H1 (cell line): ENCODE results near the gene CIRBP. TPM values are rescaled to one million over a fixed set of nuclear protein-coding genes. Genes with fewer than 3 reads are reported as not detected.

Experiments used
- ASH2L ChIP-seq: fragments of 200-600, 300-600 bp; sonication (generic); IDR thresholded peaks from one replicate; pipeline ENCODE4 v1.7.1; 2017; ENCODE audit warnings: low read length
- RBBP5 ChIP-seq: IDR thresholded peaks from 2 replicates; pipeline ENCODE4 v1.7.1; 2012; ENCODE audit warnings: low read depth, mild to moderate bottlenecking, inconsistent platforms, low read length, moderate library complexity, borderline replicate concordance
- RNF2 ChIP-seq: fragments of 200-900, 300-1000 bp; sonication (generic); IDR thresholded peaks from 2 replicates; pipeline ENCODE4 v1.7.1; 2016; ENCODE audit warnings: borderline replicate concordance, low read depth, mild to moderate bottlenecking, antibody characterized with exemption, low read length; ENCODE audit not compliant: poor library complexity, severe bottlenecking; ENCODE audit errors: missing control alignments
- polyA plus RNA-seq, 7 experiments: library from polyadenylated mRNA; depleted of rRNA in 3 of 7; stranded (reverse) in 5 of 7; unstranded in 2 of 7; fragments of >200 nt in 5 of 7; fragments of 200-250 nt in 2 of 7; gene quantifications; 1 replicate in 5 of 7; 2 replicates in 1 of 7; 4 replicates in 1 of 7; pipeline versions ENCODE4 v1.2.1 to v1.2.3, GENCODE V29; 2011 to 2013; ENCODE audit warnings: missing spikeins in 2 of 7, mixed read lengths in 2 of 7
- total RNA-seq: library from RNA; stranded (reverse); fragmentation: NEBNext Ultra II Directional; extraction: Animal tissue kit (Norgen Biotek cat#: 25700); gene quantifications from 2 replicates; pipeline ENCODE4 v1.2.1, GENCODE V29; 2021

CIRBP gene
- total and polyA plus RNA-seq, 2 of the 8 experiments (the other 6 are each of a cell fraction or from before 2014, with no cell fraction given), result 175 to 199 TPM

DNA sequence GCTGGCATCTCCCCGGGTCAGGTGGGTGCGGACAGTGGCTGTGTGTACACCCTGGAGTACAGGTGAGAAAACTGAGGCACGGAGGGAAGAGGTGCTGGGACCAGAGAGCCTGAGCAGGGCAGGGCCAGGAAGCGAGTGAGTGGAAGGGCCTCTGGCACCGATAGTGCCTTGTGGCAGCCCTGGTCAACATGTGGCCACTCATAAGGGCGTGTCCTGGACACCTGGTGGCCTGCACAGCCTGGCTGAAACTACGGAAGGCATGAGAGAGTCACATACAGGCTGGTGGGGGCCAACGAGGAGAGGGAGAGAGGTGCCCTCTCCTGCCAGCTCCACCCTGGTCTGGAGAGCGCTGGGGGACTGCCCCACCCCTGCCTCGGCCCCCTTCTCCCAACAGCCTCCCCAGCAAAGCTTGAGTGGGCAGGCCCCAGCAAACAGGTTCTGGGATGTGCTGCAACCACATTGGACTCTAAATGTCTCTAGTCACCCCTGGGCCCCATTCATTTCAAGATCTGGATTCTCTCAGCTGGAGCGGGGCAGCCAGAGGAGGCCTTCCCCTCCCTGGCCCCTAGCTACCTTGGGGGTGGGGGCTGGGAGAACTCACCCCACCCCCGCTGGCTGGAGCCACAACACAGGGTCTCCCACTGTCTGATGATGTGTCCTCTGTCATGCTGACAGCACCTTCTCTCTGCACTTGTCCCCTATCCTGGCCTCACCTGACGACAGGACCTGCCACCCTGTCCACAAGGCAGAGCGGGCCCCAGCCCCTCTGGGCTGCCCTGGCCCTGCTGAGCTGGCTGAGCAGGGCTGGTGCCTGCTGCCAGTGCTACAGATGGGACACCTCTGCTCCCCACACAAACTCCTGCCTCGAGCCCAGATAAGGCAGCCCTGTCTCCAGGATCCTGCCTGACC is 37.1 kb upstream of the CIRBP start (continued):
- no peak for TF ChIP-seq RNF2
- no peak for TF ChIP-seq ASH2L
- TF ChIP-seq RBBP5, result no peak
